Measurements from ENCODE around the gene TRIM72.

TRIM72 gene, protein sequence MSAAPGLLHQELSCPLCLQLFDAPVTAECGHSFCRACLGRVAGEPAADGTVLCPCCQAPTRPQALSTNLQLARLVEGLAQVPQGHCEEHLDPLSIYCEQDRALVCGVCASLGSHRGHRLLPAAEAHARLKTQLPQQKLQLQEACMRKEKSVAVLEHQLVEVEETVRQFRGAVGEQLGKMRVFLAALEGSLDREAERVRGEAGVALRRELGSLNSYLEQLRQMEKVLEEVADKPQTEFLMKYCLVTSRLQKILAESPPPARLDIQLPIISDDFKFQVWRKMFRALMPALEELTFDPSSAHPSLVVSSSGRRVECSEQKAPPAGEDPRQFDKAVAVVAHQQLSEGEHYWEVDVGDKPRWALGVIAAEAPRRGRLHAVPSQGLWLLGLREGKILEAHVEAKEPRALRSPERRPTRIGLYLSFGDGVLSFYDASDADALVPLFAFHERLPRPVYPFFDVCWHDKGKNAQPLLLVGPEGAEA

DNA sequence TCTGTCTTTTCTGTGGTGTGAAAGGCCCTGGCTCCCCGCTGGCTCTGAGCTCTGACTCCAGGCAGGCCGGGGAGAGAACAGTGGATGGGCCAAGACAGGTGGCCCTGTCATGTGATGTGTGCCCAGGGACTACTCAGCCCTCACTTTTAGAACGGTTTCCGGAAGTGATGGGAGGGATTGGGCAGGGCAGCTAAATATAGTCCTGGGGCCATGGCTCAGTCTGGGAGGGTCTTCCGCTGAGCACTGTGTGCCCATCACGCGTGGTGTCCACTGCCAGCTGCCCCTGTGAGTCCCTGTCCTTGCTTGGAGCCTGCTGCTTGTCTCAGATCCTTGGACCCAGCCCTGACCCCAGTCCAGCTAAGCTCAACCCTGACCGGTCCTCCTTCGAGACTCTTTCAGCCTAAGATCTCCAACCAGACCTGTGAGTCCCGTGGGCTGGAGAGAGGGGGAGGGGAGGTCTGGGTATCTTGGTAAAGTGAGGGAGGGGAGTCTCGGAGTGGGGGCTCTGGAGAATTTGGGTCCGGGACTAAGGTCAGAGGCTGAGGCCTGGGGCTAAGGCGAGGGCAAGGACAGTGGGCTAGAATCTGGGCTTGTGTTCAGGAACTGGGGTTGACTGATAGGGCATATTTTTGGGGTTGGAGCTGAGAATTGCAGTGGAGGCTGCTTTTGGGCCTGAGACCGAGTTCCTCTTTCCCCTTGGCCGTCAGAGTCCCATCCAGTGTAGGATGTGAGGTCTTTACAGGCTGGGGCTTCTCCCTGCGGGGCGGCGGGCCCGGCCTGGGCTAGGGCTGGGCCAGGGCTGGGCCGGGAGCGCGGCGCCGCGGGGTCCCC lies at the start of gene TRIM72:
Gene TRIM72, plus strand, starts transcription at position 243 of the 831 bp plus-strand sequence. CDS start 620 bp downstream, outside the sequence.
- no peak for DNase-seq

DNA sequence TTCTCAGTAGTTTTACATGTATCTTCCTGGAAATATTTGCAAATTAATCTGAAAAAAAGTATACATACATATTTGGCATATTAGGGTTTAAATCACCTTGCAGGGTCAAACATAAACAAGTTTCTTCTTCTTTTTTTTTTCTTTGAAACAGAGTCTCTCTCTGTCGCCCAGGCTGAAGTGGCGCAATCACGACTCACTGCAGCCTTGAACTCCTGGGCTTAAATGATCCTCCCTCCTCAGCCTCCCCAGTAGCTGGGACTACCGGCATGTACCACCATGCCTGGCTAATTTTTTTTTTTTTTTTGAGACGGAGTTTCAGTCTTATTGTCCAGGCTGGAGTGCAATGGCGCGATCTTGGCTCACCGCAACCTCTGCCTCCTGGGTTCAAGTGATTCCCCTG lies 46.6 kb upstream of the TRIM72 start:
- DNase-seq, result no peak

- DNase-seq, result no peak
Observed at GRCh38 chr16:31168848-31169247, 45.1 kb upstream of the TRIM72 start.

DNA sequence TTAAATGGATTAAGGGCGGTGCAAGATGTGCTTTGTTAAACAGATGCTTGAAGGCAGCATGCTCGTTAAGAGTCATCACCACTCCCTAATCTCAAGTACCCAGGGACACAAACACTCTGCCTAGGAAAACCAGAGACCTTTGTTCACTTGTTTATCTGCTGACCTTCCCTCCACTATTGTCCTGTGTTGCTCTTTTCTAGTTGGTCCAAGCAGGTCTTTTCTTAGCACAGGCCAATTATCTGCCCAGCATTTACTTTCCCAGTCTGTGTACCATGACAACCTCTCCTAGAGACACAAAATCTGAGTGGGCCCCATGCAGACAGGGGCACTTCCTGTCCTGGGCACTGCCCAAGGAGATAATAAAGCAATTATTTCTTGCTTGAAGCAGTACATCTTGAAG lies 43.9 kb upstream of the TRIM72 start:
- peak; percentile 73 for DNase-seq

- no peak for DNase-seq
Observed at GRCh38 chr16:31177136-31177535, 36.8 kb upstream of the TRIM72 start.

- no peak for DNase-seq
Observed at GRCh38 chr16:31179219-31179746, 34.6 kb upstream of the TRIM72 start.

- DNase-seq, result peak; percentile 93
Observed at GRCh38 chr16:31179747-31180459, 34.0 kb upstream of the TRIM72 start, which contains the start of gene FUS. TSS of gene FUS (plus strand) at chr16:31180139. CDS start at chr16:31180215, 76 bp downstream.

DNA sequence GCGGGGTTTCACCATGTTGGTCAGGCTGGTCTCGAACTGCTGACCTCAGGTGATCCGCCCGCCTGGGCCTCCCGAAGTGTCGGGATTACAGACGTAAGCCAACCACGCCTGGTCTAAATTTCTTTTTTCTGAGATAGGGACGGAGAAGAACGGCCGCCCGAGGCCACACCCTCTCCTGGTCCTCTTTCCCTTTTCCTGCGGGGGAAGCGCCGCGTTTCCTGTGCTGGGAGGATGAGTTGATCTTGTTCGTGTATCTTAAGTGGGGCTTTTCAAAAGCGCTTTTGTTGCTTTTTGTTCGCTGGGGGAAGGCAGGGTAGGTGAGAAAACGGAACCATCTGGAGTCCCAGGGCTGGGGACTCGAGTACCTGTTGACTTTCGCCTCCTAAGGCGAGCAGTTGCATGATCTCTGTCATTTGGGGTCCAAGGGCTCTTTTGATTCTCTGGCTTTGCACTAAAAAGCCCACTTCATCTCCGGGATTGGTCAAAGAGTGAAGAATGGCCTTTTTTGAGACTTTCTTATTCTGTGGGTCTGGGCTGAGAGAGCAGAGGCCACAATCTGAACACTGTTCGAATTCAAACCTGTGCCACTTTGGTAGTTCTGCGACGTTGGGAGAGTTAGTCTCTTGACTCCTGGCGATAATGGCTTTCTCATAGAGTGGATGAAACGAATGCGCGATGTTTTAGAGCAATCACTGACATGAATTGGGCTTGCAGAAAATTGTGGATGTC lies 32.7 kb upstream of the TRIM72 start:
- DNase-seq, result peak; percentile 42

GRCh38 chr16:31182391-31182790 lies 31.5 kb upstream of the TRIM72 start:
- DNase-seq, result no peak

DNA sequence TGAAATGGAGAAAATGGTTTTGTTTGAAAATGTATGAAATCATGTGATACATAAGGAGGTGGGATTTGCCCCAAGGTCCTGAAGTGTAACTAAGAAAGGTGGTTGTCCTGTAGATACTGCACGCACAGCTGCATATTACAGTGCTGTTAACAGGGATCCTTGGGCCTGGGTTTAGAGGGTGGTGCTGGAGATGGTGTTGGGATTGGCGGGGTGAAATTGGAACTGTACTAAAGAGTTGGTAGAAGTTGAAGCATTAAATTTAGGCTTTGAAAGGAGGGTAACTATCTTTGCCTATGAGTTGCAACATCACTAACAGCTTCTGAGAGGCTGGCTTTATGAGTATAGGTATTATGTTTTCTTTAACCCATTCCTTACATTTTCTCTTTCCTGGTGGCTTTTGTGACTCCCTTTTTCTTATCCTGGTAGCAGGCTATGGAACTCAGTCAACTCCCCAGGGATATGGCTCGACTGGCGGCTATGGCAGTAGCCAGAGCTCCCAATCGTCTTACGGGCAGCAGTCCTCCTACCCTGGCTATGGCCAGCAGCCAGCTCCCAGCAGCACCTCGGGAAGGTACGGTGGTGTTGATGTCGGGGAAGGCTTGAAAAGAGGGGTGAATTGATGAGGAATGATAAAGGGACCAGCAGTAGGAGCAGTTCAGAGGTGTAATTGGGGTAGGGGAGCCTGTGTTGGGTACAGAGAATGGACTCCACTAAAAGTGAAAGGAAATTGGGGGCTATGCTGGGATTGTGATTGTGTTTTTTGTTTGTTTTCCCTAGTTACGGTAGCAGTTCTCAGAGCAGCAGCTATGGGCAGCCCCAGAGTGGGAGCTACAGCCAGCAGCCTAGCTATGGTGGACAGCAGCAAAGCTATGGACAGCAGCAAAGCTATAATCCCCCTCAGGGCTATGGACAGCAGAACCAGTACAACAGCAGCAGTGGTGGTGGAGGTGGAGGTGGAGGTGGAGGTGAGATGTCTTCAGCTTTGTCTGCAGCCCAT lies 30.2 kb upstream of the TRIM72 start:
- no peak for DNase-seq

DNA sequence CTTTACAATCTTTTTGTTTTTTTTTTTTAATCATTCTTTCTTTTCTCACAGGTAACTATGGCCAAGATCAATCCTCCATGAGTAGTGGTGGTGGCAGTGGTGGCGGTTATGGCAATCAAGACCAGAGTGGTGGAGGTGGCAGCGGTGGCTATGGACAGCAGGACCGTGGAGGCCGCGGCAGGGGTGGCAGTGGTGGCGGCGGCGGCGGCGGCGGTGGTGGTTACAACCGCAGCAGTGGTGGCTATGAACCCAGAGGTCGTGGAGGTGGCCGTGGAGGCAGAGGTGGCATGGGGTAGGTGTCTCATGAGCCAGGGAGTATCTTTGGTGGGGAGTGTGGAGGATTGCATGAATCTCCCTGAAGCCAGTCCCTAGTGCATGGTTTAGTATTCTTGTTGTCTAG lies 29.0 kb upstream of the TRIM72 start:
- DNase-seq, result no peak

- DNase-seq, result no peak
Observed at GRCh38 chr16:31185339-31185738, 28.6 kb upstream of the TRIM72 start.

DNA sequence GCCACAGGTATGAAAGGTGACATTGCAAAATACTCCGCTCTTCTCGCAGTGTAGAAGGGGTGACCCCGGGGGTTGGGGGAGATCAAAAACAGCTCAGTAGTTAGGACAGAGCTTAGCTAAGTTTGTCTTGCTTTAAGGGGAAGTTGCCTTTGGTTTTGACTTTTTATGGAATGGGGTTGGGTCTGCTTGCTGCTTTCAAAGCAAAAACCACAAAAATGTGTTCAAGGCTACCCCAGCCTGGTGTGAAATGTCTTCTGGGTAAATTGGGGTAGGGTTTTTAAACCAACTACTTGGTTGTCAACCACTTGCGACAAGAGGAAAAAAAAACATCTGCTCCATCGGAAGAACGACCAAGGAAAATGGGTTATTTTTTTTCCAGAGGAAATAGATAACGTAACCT lies 27.7 kb upstream of the TRIM72 start:
- DNase-seq, result no peak

DNA sequence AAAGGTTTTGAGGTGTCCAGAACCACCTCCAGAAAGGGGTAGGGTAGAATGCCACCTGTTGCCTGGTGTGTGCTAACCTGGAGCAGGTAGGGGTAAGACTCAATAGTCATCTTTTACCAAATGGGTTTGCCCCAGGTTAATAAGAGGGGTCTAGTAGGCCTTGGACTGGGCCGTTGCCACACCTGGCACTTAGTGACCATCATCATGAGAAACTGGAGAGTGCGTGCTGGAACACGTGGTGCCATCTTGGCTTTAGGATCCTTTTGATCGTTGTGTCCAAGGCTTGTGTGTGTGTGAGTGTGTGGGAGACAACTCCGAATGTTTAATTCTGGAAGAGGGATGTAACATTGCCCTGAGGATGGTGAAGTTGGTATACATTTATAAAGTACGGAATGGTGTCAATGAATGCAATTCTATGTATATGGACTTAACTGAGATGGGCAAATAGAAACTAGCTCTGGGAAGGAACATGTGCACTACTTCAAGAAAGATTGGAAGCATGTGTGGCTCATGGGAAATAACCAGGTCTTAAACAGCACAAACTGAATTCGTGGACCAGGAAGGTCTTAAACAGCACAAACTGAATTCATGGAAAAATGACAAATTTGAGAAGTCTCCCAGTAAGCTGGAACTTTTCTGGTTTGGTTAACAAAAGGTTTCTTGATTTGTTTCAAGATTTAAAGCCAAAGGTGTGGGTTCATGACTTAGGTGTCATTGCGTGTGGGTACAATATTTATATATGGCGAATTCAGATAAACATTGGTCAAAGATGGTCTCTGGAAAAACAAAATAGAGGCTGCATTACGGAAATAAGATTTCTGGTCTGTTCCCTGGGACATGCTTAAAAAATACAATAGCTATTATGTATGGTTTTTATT lies 26.8 kb upstream of the TRIM72 start:
- no peak for DNase-seq

- no peak for DNase-seq
Observed at GRCh38 chr16:31187808-31188189, 26.1 kb upstream of the TRIM72 start.

GRCh38 chr16:31188450-31189411 lies 25.2 kb upstream of the TRIM72 start:
- DNase-seq, result no peak

DNA sequence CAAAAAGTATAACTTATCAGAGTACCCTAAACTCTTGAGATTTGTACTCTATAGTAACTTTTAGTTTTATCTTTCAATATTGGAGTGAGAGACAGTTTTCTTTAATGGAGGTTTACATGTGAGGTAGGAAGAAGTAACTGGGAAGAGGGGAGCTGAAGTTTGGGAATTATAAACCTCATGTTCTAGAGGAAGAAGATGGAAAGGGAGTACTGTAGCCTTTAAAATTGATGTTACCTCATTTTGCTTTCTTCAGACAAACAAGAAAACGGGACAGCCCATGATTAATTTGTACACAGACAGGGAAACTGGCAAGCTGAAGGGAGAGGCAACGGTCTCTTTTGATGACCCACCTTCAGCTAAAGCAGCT lies 24.5 kb upstream of the TRIM72 start:
- no peak for DNase-seq

DNA sequence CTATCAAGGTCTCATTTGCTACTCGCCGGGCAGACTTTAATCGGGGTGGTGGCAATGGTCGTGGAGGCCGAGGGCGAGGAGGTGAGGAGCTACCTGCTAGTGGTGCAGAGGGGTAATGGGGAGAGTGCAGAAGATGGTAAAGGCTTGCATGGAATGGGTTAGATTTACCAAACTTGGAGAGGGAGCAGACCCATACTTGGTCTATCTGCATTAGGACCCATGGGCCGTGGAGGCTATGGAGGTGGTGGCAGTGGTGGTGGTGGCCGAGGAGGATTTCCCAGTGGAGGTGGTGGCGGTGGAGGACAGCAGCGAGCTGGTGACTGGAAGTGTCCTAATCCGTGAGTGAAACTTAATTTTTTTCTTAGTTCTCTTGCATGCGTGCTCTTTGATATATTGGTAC lies 23.9 kb upstream of the TRIM72 start:
- no peak for DNase-seq

Data from NCI-H146 (cell line).